Subcutaneous abdominal adipose tissue (tissue), 5 donors: ENCODE data around the gene FGF13.

Experiments used
- H3K27ac ChIP-seq: one replicate; pipeline ENCODE4 v1.7.0; 2013; ENCODE audit warnings: low read depth, mild to moderate bottlenecking, inconsistent platforms, low read length, moderate library complexity
- H3K27me3 ChIP-seq, 5 donors: one replicate each; pipeline ENCODE4 v1.7.0; 2013; ENCODE audit warnings: low read length in 5 of 5, inconsistent platforms in 1 of 5; ENCODE audit not compliant: control insufficient read depth in 5 of 5, insufficient read depth in 4 of 5
- H3K36me3 ChIP-seq, 5 donors: one replicate each; pipeline ENCODE4 v1.7.0; 2013; ENCODE audit warnings: low read length in 5 of 5; ENCODE audit not compliant: control insufficient read depth in 5 of 5, insufficient read depth in 5 of 5
- H3K4me1 ChIP-seq, 5 donors: one replicate each; pipeline ENCODE4 v1.7.0; 2013; ENCODE audit warnings: low read length in 5 of 5, mild to moderate bottlenecking in 3 of 5, moderate library complexity in 1 of 5; ENCODE audit not compliant: control insufficient read depth in 5 of 5, insufficient read depth in 5 of 5
- H3K4me3 ChIP-seq, 5 donors: one replicate each; pipeline ENCODE4 v1.7.0; 2013; ENCODE audit warnings: low read length in 5 of 5, low read depth in 1 of 5
- H3K9ac ChIP-seq, 5 donors: one replicate each; pipeline ENCODE4 v1.7.0; 2013; ENCODE audit warnings: low read length in 5 of 5, mild to moderate bottlenecking in 4 of 5, moderate library complexity in 3 of 5
- H3K9me3 ChIP-seq, 5 donors: one replicate each; pipeline ENCODE4 v1.7.0; 2013; ENCODE audit warnings: low read length in 5 of 5; ENCODE audit not compliant: control insufficient read depth in 5 of 5
- donor health status: healthy.
- donor health status: healthy.
- donor health status: healthy.
- donor health status: healthy.
- donor health status: healthy.

FGF13 gene

DNA sequence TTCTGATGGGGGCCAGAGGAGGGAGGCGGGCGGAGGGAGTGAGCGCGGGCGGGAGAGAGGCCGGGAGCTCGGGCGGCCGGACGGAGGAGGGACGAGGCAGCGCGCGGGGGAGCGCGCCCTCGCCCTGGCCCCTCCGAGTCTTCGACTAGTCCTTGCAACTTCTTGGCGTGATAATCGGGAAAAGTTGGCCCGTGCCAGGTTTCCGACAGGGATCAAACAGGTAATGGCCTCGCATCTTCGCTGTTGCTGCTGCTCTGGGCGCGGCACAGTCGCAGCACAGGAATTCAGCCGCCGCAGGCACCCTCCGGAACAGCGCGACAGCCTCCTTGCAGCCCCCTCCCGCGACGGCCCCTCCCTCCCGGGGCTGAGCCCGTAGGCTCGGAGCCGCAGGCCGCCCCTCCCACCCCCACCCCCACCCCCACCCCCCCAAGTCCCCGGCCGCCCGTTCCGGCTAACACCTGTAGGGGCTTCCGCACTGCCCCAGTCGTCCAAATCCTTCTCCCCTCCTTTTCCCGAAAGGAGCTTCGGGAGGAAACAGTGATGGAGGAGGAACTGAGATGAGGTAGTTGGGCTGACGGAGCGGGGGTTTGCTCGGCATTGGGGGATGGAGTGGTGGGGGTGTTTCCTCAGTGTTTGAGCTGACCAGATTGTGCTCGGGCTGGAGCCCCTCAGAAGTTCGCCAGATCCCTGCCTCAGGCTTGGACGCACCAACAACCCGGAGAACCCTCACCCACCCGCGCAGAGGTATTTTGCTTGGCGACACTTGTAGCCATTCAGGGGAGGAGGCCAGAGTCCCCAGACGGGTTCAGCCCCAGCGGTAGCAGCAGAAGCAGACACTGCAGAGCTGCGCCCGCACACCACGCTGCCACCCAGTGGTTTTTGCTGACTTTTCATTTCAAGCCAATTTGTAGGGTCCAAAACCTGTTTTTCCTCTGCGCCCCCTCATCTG, at the start of gene FGF13:
TSS of gene FGF13 (minus strand) at position 319 of the 949 bp plus-strand sequence. CDS start 714 bp downstream, outside the sequence.
- Histone ChIP-seq H3K27me3 (peaks cover 0 to 17% (median 6%) of the 10 kb centered on the region in 5 donors), H3K36me3 (no peaks in the 10 kb centered on the region), H3K9ac (peak within 1 kb of the TSS in 2 of 5 donors; percentile 23 to 53), H3K27ac (no peak within 1 kb of the TSS), H3K9me3 (peaks cover 0 to 6% (median 0%) of the 10 kb centered on the region in 5 donors), H3K4me1 (peaks cover 0 to 29% (median 15%) of the 10 kb centered on the region in 5 donors), H3K4me3 (peak within 1 kb of the TSS; percentile 60 to 70 (median 68))

DNA sequence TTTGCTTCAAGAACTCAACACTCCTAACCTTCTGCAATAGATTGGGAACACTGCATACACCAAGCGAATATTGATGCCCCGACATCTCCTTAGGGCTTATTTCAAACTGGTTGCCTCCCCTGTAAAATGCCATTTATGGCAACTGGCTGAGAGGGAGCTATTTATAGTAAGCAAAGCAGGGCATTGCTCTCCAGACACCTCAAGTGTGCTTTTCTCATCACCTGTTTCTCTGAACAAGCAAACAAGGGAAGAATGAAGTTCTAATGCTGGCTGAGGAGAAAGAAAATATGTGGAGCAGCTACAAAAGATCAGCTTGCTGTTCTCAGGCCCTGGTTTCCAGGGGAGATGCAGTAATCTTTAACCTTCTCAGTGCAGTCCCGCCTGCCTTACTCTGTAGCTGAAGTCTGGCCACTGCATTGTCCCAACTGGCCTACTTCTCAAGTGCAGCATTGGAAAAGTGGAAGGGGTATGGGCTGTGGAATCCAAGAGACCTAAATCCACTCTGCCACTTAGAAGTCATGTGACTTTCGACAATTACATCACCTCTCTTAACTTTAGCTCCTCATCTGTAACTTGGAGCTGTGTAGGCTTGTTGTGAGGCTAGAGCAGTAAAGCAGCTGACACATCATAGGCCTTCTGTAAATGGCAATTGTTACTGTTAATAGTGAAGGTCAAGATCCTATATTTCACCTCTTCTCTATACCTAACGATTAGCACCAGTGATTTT, 47.9 kb upstream of the FGF13 start:
- Histone ChIP-seq H3K27ac (no peak overlapping the region), H3K36me3 (no peaks in the 10 kb centered on the region), H3K4me3 (no peak overlapping the region), H3K27me3 (peaks cover 0 to 12% (median 6%) of the 10 kb centered on the region in 5 donors), H3K9me3 (no peaks in the 10 kb centered on the region), H3K4me1 (no peaks in the 10 kb centered on the region), H3K9ac (no peak overlapping the region)

DNA sequence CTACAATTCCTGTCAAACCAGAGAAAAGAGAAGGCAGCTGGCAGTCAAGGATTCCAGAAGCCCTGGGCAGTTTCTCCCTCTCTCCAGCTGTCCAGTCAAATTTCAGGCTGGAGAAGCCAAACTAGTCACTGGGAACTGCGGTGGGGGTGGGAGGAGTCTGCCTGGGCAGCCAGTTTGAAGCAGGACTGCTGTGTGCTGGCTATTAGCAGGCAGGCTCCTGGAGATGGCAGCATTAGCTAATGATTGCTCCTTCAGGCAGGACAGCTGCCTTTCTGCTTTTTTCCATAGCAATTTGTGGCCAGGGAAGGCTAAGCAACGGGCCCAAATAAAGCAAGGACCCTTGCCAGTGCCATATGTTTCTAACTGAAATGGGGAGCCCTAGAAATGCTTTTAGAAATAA, 44.7 kb upstream of the FGF13 start:
- Histone ChIP-seq H3K9ac (no peak overlapping the region), H3K4me3 (no peak overlapping the region), H3K4me1 (no peaks in the 10 kb centered on the region), H3K27me3 (peaks cover 0 to 12% (median 6%) of the 10 kb centered on the region in 5 donors), H3K36me3 (no peaks in the 10 kb centered on the region), H3K27ac (no peak overlapping the region), H3K9me3 (no peaks in the 10 kb centered on the region)

DNA sequence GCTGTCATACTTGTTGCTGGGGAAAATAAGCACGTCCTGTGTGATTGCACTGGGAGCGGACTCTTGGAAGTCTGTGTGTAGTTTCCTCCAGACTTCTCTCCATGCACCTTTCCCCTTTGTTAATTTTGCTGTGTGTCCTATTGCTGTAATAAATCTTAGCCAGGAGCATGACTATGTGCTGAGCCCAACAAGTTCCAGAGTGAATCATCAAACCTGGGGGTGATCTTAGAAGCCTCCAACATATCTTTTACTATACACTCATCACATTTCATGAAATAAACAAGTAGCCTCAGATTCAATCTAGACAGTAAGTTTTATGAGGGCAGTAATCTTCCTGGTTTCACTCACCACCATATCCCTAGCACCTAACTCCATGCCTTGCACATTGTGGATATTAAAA, 43.3 kb upstream of the FGF13 start:
- peaks cover 0 to 15% (median 6%) of the 10 kb centered on the region in 5 donors for H3K27me3 ChIP-seq

DNA sequence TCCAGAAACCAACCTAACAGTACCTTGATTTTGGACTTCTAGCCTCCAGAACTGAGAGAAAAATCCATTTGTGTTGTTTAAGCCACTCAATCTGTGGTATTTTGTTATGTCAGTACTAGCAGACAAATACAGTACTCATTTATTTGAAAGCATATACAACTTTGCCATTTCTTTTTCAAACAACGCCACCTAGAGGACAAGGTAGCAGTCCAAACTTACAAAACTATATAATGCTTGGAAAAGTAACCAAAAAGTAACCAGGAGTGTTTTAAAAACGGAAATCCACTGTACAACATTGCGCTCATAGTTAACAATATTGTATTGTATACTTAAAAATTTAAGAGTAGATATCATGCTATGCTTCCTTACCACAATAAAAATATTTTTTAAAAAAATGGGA, 37.0 kb upstream of the FGF13 start:
- Histone ChIP-seq H3K27ac (no peak overlapping the region), H3K4me3 (no peak overlapping the region), H3K27me3 (peaks cover 0 to 5% (median 3%) of the 10 kb centered on the region in 5 donors), H3K4me1 (peaks cover 0 to 13% (median 0%) of the 10 kb centered on the region in 5 donors), H3K36me3 (no peaks in the 10 kb centered on the region), H3K9me3 (no peaks in the 10 kb centered on the region), H3K9ac (no peak overlapping the region)

More for the DNA sequence above, 43.3 kb upstream of the FGF13 start:
- Histone ChIP-seq H3K27ac (no peak overlapping the region), H3K4me3 (no peak overlapping the region), H3K9me3 (no peaks in the 10 kb centered on the region), H3K9ac (no peak overlapping the region), H3K4me1 (peaks cover 0 to 2% (median 0%) of the 10 kb centered on the region in 5 donors), H3K36me3 (no peaks in the 10 kb centered on the region)

DNA sequence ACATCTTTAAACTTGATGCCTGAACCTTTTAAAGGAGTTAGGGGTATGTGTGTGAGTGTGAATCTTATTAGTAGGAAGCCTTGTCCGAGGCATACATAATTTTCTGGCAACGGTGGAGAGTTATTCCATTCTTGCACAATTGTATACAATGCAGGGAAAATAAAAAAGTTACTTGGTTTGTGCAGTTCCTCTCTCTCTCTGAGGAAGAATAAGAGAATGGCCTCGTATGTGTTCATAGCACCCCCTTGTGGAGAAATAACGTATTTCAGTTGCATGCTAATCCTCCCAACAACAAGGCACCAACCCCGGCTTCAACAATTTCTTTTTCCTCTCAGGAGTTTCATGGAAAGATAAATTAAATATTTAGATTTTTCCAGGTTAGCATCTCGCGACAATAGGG, 33.7 kb upstream of the FGF13 start:
- Histone ChIP-seq H3K27me3 (peaks cover 0 to 12% (median 3%) of the 10 kb centered on the region in 5 donors), H3K9ac (no peak overlapping the region), H3K4me1 (peaks cover 0 to 13% (median 0%) of the 10 kb centered on the region in 5 donors), H3K4me3 (no peak overlapping the region), H3K27ac (no peak overlapping the region), H3K36me3 (no peaks in the 10 kb centered on the region), H3K9me3 (no peaks in the 10 kb centered on the region)

DNA sequence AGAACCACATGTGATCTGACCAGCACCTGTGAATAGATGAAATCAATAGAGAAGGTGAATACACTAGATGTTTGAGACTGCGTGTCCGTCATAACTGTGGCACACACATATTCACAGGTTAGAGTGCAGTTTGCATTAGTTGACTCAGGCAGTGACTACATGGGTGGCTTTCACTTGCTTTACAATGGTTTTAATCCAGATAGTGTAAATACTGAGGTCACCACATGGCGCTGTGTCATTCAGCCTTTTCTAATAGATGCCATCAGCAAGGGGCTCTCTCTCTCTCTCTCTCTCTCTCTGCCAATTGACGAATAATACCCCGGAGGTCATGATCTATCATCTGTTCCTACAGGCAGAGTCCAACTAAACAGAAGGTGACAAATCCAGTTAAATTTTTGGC, 30.7 kb upstream of the FGF13 start:
- H3K4me1 ChIP-seq = peaks cover 0 to 3% (median 0%) of the 10 kb centered on the region in 5 donors
- no peak overlapping the region for H3K4me3 ChIP-seq
- peaks cover 0 to 12% (median 4%) of the 10 kb centered on the region in 5 donors for H3K27me3 ChIP-seq
- H3K36me3 ChIP-seq = no peaks in the 10 kb centered on the region
- no peak overlapping the region for H3K9ac ChIP-seq
- no peak overlapping the region for H3K27ac ChIP-seq
- H3K9me3 ChIP-seq = no peaks in the 10 kb centered on the region

DNA sequence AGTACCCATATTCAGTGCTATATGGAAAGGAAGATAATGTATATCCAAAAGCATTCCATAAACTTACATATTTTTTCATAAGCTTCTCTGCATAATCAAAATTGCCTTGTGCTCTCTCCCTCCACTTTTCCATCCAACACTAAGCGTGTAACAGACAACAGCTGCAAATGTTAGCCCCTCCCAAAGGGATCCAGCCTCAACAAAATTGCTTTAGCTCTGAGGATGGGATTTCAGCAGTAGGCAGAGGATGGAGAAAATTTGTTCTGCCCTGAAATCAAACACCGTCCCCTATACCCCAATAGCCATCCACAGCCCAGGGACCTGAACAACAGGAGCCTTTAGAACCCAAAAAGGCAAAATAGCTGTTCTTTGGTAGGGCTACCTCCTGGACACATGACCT, 28.8 kb upstream of the FGF13 start:
- no peak overlapping the region for H3K27ac ChIP-seq
- H3K9me3 ChIP-seq = no peaks in the 10 kb centered on the region
- H3K4me3 ChIP-seq = no peak overlapping the region
- peaks cover 0 to 3% (median 0%) of the 10 kb centered on the region in 5 donors for H3K4me1 ChIP-seq
- H3K36me3 ChIP-seq = no peaks in the 10 kb centered on the region
- peaks cover 0 to 15% (median 0%) of the 10 kb centered on the region in 5 donors for H3K27me3 ChIP-seq
- no peak overlapping the region for H3K9ac ChIP-seq

DNA sequence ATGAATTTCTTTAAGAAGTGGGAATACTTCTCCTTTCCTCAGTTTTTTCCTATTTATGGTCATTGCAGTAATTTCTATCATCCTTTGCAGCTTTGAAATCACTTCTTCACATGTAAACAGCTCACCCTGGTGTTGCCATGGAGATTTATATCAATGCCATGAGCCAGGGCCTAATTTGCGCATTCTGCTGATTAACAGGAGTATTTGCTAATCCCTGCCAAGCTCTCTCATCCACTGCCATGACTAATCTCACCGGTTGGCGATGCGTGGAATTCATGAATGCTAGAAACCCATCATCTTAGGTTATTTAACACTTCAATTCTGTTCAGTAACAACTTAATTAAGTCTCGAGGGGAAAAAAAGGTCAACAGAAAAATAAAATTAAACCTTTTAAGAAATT, 11.8 kb upstream of the FGF13 start:
- H3K36me3 ChIP-seq = no peaks in the 10 kb centered on the region
- peaks cover 0 to 7% (median 0%) of the 10 kb centered on the region in 5 donors for H3K4me1 ChIP-seq
- no peaks in the 10 kb centered on the region for H3K9me3 ChIP-seq
- H3K4me3 ChIP-seq = no peak overlapping the region
- no peak overlapping the region for H3K9ac ChIP-seq
- no peak overlapping the region for H3K27ac ChIP-seq
- H3K27me3 ChIP-seq = peaks cover 0 to 6% (median 0%) of the 10 kb centered on the region in 5 donors
